GM21390 (cell line): ENCODE measurements around the gene CACNA2D1.

Source experiments
- ATAC-seq: cut with Tn5 transposase; IDR thresholded peaks from one replicate; pipeline ENCODE4 v1.9.1; 2021; ENCODE audit not compliant: unreplicated experiment

Gene CACNA2D1

GRCh38 chr7:82347808-82348207 lies 95.8 kb downstream of the CACNA2D1 start:
- no peak for ATAC-seq

- no peak for ATAC-seq
Measured at GRCh38 chr7:82345886-82346285, 97.7 kb downstream of the CACNA2D1 start.

- ATAC-seq, result no peak
Measured at GRCh38 chr7:82343716-82344115, 99.9 kb downstream of the CACNA2D1 start.

GRCh38 chr7:82339958-82340357 lies 103.6 kb downstream of the CACNA2D1 start:
- ATAC-seq, result no peak

GRCh38 chr7:82335927-82336326 lies 107.7 kb downstream of the CACNA2D1 start:
- ATAC-seq, result no peak

- ATAC-seq, result no peak
Measured at GRCh38 chr7:82335001-82335400, 108.6 kb downstream of the CACNA2D1 start.

GRCh38 chr7:82331234-82331633 lies 112.3 kb downstream of the CACNA2D1 start:
- no peak for ATAC-seq

- no peak for ATAC-seq
Measured at GRCh38 chr7:82330706-82331215, 112.8 kb downstream of the CACNA2D1 start.

- no peak for ATAC-seq
Measured at GRCh38 chr7:82327898-82328297, 115.7 kb downstream of the CACNA2D1 start.

- ATAC-seq, result no peak
Measured at GRCh38 chr7:82325416-82325815, 118.2 kb downstream of the CACNA2D1 start.

- no peak for ATAC-seq
Measured at GRCh38 chr7:82323806-82324205, 119.8 kb downstream of the CACNA2D1 start.

- no peak for ATAC-seq
Measured at GRCh38 chr7:82319674-82320118, 123.9 kb downstream of the CACNA2D1 start.

- no peak for ATAC-seq
Measured at GRCh38 chr7:82318786-82319185, 124.8 kb downstream of the CACNA2D1 start.

GRCh38 chr7:82317760-82318159 lies 125.8 kb downstream of the CACNA2D1 start:
- no peak for ATAC-seq

- ATAC-seq, result no peak
Measured at GRCh38 chr7:82317257-82317721, 126.3 kb downstream of the CACNA2D1 start.

- ATAC-seq, result no peak
Measured at GRCh38 chr7:82313269-82313668, 130.3 kb downstream of the CACNA2D1 start.

- no peak for ATAC-seq
Measured at GRCh38 chr7:82312646-82313045, 130.9 kb downstream of the CACNA2D1 start.

- no peak for ATAC-seq
Measured at GRCh38 chr7:82305347-82306005, 138.1 kb downstream of the CACNA2D1 start.

- no peak for ATAC-seq
Measured at GRCh38 chr7:82294865-82295264, 148.7 kb downstream of the CACNA2D1 start.

- ATAC-seq, result no peak
Measured at GRCh38 chr7:82294382-82294784, 149.2 kb downstream of the CACNA2D1 start.

- no peak for ATAC-seq
Measured at GRCh38 chr7:82293467-82293866, 150.1 kb downstream of the CACNA2D1 start.

GRCh38 chr7:82291931-82292330 lies 151.6 kb downstream of the CACNA2D1 start:
- ATAC-seq, result no peak

- ATAC-seq, result no peak
Measured at GRCh38 chr7:82289889-82290288, 153.7 kb downstream of the CACNA2D1 start.
